SK-N-MC (cell line): Measurements from ENCODE around the gene LNP1.

Source experiments
- DNase-seq: peaks from one replicate; pipeline ENCODE4 v3.0.0-alpha.2; 2011; ENCODE audit warnings: low read depth, low spot score
- H3K27ac ChIP-seq: fragments of 200-600 bp; sonication (generic); 2 replicates; pipeline ENCODE4 v1.5.1; 2016; ENCODE audit warnings: mixed run types
- H3K36me3 ChIP-seq: fragments of 200-600 bp; sonication (generic); 2 replicates; pipeline ENCODE4 v1.6.1; 2017; ENCODE audit warnings: antibody characterized with exemption, low read length, mixed read lengths; ENCODE audit not compliant: insufficient read depth
- H3K4me3 ChIP-seq: fragments of 200-600 bp; sonication (generic); 2 replicates; pipeline ENCODE4 v1.5.1; 2016
- H3K9ac ChIP-seq: fragments of 200-600 bp; sonication (generic); 2 replicates; pipeline ENCODE4 v1.8.0; 2017; ENCODE audit warnings: mixed run types, mixed read lengths; ENCODE audit not compliant: insufficient read length
- H3K9me3 ChIP-seq: fragments of 200-600 bp; sonication (generic); 2 replicates; pipeline ENCODE4 v1.6.1; 2017; ENCODE audit warnings: low read depth, mild to moderate bottlenecking, antibody characterized with exemption, low read length, moderate library complexity, mixed read lengths
- EZH2 ChIP-seq: fragments of 200-600 bp; sonication (generic); IDR thresholded peaks from one replicate; pipeline ENCODE4 v1.6.1; 2017; ENCODE audit warnings: antibody characterized with exemption
- FOXP2 ChIP-seq: optimal IDR thresholded peaks from 2 replicates; pipeline ENCODE3; 2011; ENCODE audit warnings: mild to moderate bottlenecking, moderate library complexity; ENCODE audit not compliant: insufficient read depth; ENCODE audit errors: extremely low read length, control extremely low read depth
- POLR2AphosphoS5 ChIP-seq: IDR thresholded peaks from 2 replicates; pipeline ENCODE4 v1.6.1; 2012; ENCODE audit warnings: mild to moderate bottlenecking, low read depth, low read length, borderline replicate concordance

Gene LNP1

GRCh38 chr3:100492059-100493006, 91.0 kb downstream of the LNP1 start, which contains the start of gene TMEM45A:
TSS of gene TMEM45A (plus strand) at chr3:100492619. CDS start at chr3:100555212, 62,593 bp downstream.
- Histone ChIP-seq H3K27ac (no peak within 1 kb of the TSS), H3K4me3 (peak within 1 kb of the TSS; percentile 81)

GRCh38 chr3:100496711-100497261, 95.4 kb downstream of the LNP1 start:
- Histone ChIP-seq H3K9me3 (no peaks in the 10 kb centered on the region), H3K36me3 (no peaks in the 10 kb centered on the region), H3K9ac (no peak overlapping the region), H3K4me3 (no peak overlapping the region), H3K27ac (no peak overlapping the region)
- no peak for DNase-seq
- TF ChIP-seq FOXP2 (no peak), POLR2AphosphoS5 (no peak)

More at GRCh38 chr3:100492059-100493006, 91.0 kb downstream of the LNP1 start, which contains the start of gene TMEM45A:
- DNase-seq, result peak; percentile 39
- TF ChIP-seq POLR2AphosphoS5 (peak; percentile 81), EZH2 (no peak), FOXP2 (peak; percentile 57)
- Histone ChIP-seq H3K9me3 (0 out of 2 replicates have a peak, but pooled peaks cover 2% of the 10 kb centered on the region), H3K9ac (peak within 1 kb of the TSS; percentile 74), H3K36me3 (no peaks in the 10 kb centered on the region)

- Histone ChIP-seq H3K36me3 (no peaks in the 10 kb centered on the region), H3K4me3 (no peak overlapping the region), H3K9ac (no peak overlapping the region), H3K27ac (no peak overlapping the region), H3K9me3 (no peaks in the 10 kb centered on the region)
- no peak for DNase-seq
- TF ChIP-seq EZH2 (no peak), FOXP2 (no peak), POLR2AphosphoS5 (no peak)
These were observed 98.3 kb downstream of the LNP1 start for GRCh38 chr3:100499651-100500050.

- TF ChIP-seq EZH2, result no peak
- no peak for TF ChIP-seq FOXP2
- no peak for TF ChIP-seq POLR2AphosphoS5
- no peaks in the 10 kb centered on the region for H3K9me3 ChIP-seq
- no peak for DNase-seq
- no peak overlapping the region for H3K9ac ChIP-seq
- H3K4me3 ChIP-seq, result no peak overlapping the region
- no peaks in the 10 kb centered on the region for H3K36me3 ChIP-seq
- H3K27ac ChIP-seq, result no peak overlapping the region
These were observed 99.1 kb downstream of the LNP1 start for GRCh38 chr3:100500320-100500880.

GRCh38 chr3:100503448-100503847, 102.1 kb downstream of the LNP1 start:
- TF ChIP-seq FOXP2, result no peak
- TF ChIP-seq POLR2AphosphoS5, result no peak
- TF ChIP-seq EZH2, result no peak
- DNase-seq, result no peak
- Histone ChIP-seq H3K27ac (no peak overlapping the region), H3K36me3 (no peaks in the 10 kb centered on the region), H3K4me3 (no peak overlapping the region), H3K9ac (no peak overlapping the region), H3K9me3 (no peaks in the 10 kb centered on the region)
